HG02642 (cell line): Measurements from ENCODE around the gene TMIE.

Experiments used
- ATAC-seq: cut with Tn5 transposase; IDR thresholded peaks from one replicate; pipeline ENCODE4 v1.9.1; 2021; ENCODE audit warnings: mild to moderate bottlenecking; ENCODE audit not compliant: unreplicated experiment, poor library complexity

Gene TMIE

GRCh38 chr3:46706771-46707582, 5.8 kb downstream of the TMIE start:
- ATAC-seq: no peak

- ATAC-seq: no peak
Observed at GRCh38 chr3:46707601-46708011, 6.4 kb downstream of the TMIE start.

- no peak for ATAC-seq
Observed at GRCh38 chr3:46708401-46709156, 7.4 kb downstream of the TMIE start.

- no peak for ATAC-seq
Observed at GRCh38 chr3:46709157-46709654, 8.0 kb downstream of the TMIE start.

GRCh38 chr3:46709721-46710120, 8.5 kb downstream of the TMIE start:
- ATAC-seq: no peak

- no peak for ATAC-seq
Observed at GRCh38 chr3:46710229-46710628, 9.0 kb downstream of the TMIE start.

- no peak for ATAC-seq
Observed at GRCh38 chr3:46710671-46711295, 9.6 kb downstream of the TMIE start.

- ATAC-seq: no peak
Observed at GRCh38 chr3:46711305-46711704, 10.1 kb downstream of the TMIE start.

GRCh38 chr3:46711760-46712159, 10.6 kb downstream of the TMIE start:
- ATAC-seq: no peak

- no peak for ATAC-seq
Observed at GRCh38 chr3:46712191-46713049, 11.2 kb downstream of the TMIE start.

GRCh38 chr3:46713050-46713897, 12.1 kb downstream of the TMIE start:
- no peak for ATAC-seq

- ATAC-seq: peak; percentile 62
Observed at GRCh38 chr3:46713898-46714552, 12.8 kb downstream of the TMIE start.

- no peak for ATAC-seq
Observed at GRCh38 chr3:46714728-46715506, 13.7 kb downstream of the TMIE start.

- ATAC-seq: no peak
Observed at GRCh38 chr3:46715507-46716175, 14.4 kb downstream of the TMIE start.

GRCh38 chr3:46716461-46717441, 15.6 kb downstream of the TMIE start:
- ATAC-seq: no peak
